ENCODE data around the gene FCN2. TPM values are rescaled to one million over a fixed set of nuclear protein-coding genes. Genes with fewer than 3 reads are reported as not detected.
"Not testable (repeated sequence)": the region's sequence is repeated elsewhere in the genome, so short reads cannot be mapped to it uniquely, and the experiment has no call there.

FCN2 gene
- total RNA-seq, 1 donor from 2014 or later, result not detected

- no peak overlapping the region for H3K27ac ChIP-seq
- no peak overlapping the region for H3K4me3 ChIP-seq
- no peaks in the 10 kb centered on the region for H3K27me3 ChIP-seq
- H3K9me3 ChIP-seq, result no peaks in the 10 kb centered on the region
- peak in 1 of 2 donors; percentile 28 for DNase-seq (ENCODE audit: low spot score in 2 of 2)
- intact Hi-C loops (cut with DNase I), result no loop called here
- no peaks in the 10 kb centered on the region for H3K4me1 ChIP-seq
- no peaks in the 10 kb centered on the region for H3K36me3 ChIP-seq
- no peak for TF ChIP-seq CTCF (IDR thresholded peaks at IDR 0.05)
These were observed 26.7 kb upstream of the FCN2 start for GRCh38 chr9:134853893-134854292.

GRCh38 chr9:134854541-134854981, 26.0 kb upstream of the FCN2 start:
- H3K27ac ChIP-seq, result no peak overlapping the region
- no peak overlapping the region for H3K4me3 ChIP-seq
- H3K4me1 ChIP-seq, result no peaks in the 10 kb centered on the region
- H3K27me3 ChIP-seq, result no peaks in the 10 kb centered on the region
- DNase-seq (ENCODE audit: low spot score in 2 of 2), result peak in 1 of 2 donors; percentile 52
- H3K9me3 ChIP-seq, result no peaks in the 10 kb centered on the region
- intact Hi-C loops (cut with DNase I), result no loop called here
- no peak for TF ChIP-seq CTCF (IDR thresholded peaks at IDR 0.05)
- no peaks in the 10 kb centered on the region for H3K36me3 ChIP-seq

- no peaks in the 10 kb centered on the region for H3K27me3 ChIP-seq
- H3K27ac ChIP-seq, result no peak overlapping the region
- no peak for TF ChIP-seq CTCF (IDR thresholded peaks at IDR 0.05)
- H3K4me3 ChIP-seq, result no peak overlapping the region
- no peak for DNase-seq (ENCODE audit: low spot score in 2 of 2)
- H3K9me3 ChIP-seq, result no peaks in the 10 kb centered on the region
- intact Hi-C loops (cut with DNase I), result no loop called here
- no peaks in the 10 kb centered on the region for H3K36me3 ChIP-seq
- no peaks in the 10 kb centered on the region for H3K4me1 ChIP-seq
These were observed 25.2 kb upstream of the FCN2 start for GRCh38 chr9:134855231-134855899.

GRCh38 chr9:134855900-134856377, 24.7 kb upstream of the FCN2 start:
- Histone ChIP-seq H3K36me3 (no peaks in the 10 kb centered on the region), H3K27me3 (no peaks in the 10 kb centered on the region), H3K4me3 (no peak overlapping the region), H3K9me3 (no peaks in the 10 kb centered on the region), H3K27ac (no peak overlapping the region), H3K4me1 (no peaks in the 10 kb centered on the region)
- no peak for TF ChIP-seq CTCF (IDR thresholded peaks at IDR 0.05)
- intact Hi-C loops (cut with DNase I), result no loop called here
- peak in 1 of 2 donors; percentile 55 for DNase-seq (ENCODE audit: low spot score in 2 of 2)

GRCh38 chr9:134857451-134857850, 23.2 kb upstream of the FCN2 start:
- H3K27me3 ChIP-seq; intact Hi-C loops (cut with DNase I); H3K9me3 ChIP-seq; H3K27ac ChIP-seq; H3K4me3 ChIP-seq; H3K4me1 ChIP-seq; H3K36me3 ChIP-seq; DNase-seq (ENCODE audit: low spot score in 2 of 2): not testable (repeated sequence)

GRCh38 chr9:134858051-134858841, 22.4 kb upstream of the FCN2 start:
- no peaks in the 10 kb centered on the region for H3K4me1 ChIP-seq
- intact Hi-C loops (cut with DNase I), result no loop called here
- TF ChIP-seq CTCF (IDR thresholded peaks at IDR 0.05), result no peak
- H3K27ac ChIP-seq, result no peak overlapping the region
- no peak overlapping the region for H3K4me3 ChIP-seq
- H3K9me3 ChIP-seq, result no peaks in the 10 kb centered on the region
- peak in 1 of 2 donors; percentile 57 for DNase-seq (ENCODE audit: low spot score in 2 of 2)
- no peaks in the 10 kb centered on the region for H3K36me3 ChIP-seq
- H3K27me3 ChIP-seq, result no peaks in the 10 kb centered on the region
